Measurements from ENCODE around the gene PLPPR1. TPM values are rescaled to one million over a fixed set of nuclear protein-coding genes. Genes with fewer than 3 reads are reported as not detected.

The PLPPR1 gene
- polyA plus RNA-seq, 1 of the 3 experiments (the other 2 are of a cell fraction) = not detected

DNA sequence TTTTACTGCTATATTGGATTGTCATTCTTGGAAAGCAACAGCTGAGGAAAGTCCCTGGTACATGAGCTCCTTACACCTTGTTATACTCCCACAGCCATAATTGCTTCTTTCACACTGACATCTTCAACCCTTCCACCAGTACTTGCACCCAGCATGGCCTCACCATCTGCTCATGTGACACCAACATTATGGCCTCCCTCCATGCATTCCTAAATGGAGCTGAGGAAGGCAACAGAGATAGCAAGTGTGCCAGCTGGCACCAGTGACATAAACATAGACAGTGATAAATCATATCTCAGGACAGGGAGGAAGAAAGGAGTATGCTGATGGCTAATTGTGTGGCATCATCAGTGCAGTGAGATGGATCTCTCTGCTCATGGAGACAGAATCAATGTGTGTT, 236.7 kb downstream of the PLPPR1 start:
- no peak for DNase-seq
- Histone ChIP-seq H3K79me2 (ENCODE audit: insufficient read depth) (no peaks in the 10 kb centered on the region), H2AFZ (ENCODE audit: low read depth) (no peak overlapping the region), H3K4me2 (no peak overlapping the region), H3K27me3 (ENCODE audit: insufficient read depth) (no peaks in the 10 kb centered on the region), H3K36me3 (replicated peaks in 1 of 2; ENCODE audit: control insufficient read depth in 1 of 2, insufficient read depth in 2 of 2, low read length in 1 of 2) (no peaks in the 10 kb centered on the region), H3K27ac (ENCODE audit: low read depth in 2 of 2, low read length in 1 of 2) (no peak overlapping the region), H3K9ac (no peak overlapping the region), H3F3A (replicated peaks; ENCODE audit: insufficient read depth) (no peaks in the 10 kb centered on the region), H4K20me1 (ENCODE audit: insufficient read depth) (no peaks in the 10 kb centered on the region), H3K4me1 (ENCODE audit: control insufficient read depth in 1 of 2, insufficient read depth in 2 of 2, low read depth in 1 of 2, low read length in 1 of 2) (no peaks in the 10 kb centered on the region), H3K4me3 (ENCODE audit: low read depth in 2 of 2, low read length in 1 of 2) (no peak overlapping the region), H3K9me3 (no peaks in the 10 kb centered on the region), H3K9me2 (no peaks in the 10 kb centered on the region)
- CTCF ChIA-PET = interaction anchor here (0.6 to 1.2 kb wide), 3 partner anchors 33 to 712 kb away, joined by 3 read pairs; no protein-coding TSS in a partner anchor
- TF ChIP-seq POLR2AphosphoS5 (IDR thresholded peaks at IDR 0.05; ENCODE audit: low read depth, low read length) = no peak
- no peak for TF ChIP-seq RXRA (IDR thresholded peaks at IDR 0.05; ENCODE audit: borderline replicate concordance, low read depth)
- TF ChIP-seq RCOR1 (IDR thresholded peaks at IDR 0.05; ENCODE audit: low read length) = no peak
- TF ChIP-seq GATA2 (CRISPR knock-in tag; IDR thresholded peaks at IDR 0.05) = no peak
- no peak for TF ChIP-seq EP300 (IDR thresholded peaks at IDR 0.05; ENCODE audit: borderline replicate concordance in 1 of 2, low read depth in 1 of 2, low read length in 1 of 2)
- TF ChIP-seq, protein P1, sequence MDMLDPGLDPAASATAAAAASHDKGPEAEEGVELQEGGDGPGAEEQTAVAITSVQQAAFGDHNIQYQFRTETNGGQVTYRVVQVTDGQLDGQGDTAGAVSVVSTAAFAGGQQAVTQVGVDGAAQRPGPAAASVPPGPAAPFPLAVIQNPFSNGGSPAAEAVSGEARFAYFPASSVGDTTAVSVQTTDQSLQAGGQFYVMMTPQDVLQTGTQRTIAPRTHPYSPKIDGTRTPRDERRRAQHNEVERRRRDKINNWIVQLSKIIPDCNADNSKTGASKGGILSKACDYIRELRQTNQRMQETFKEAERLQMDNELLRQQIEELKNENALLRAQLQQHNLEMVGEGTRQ (IDR thresholded peaks at IDR 0.05; ENCODE audit: borderline replicate concordance, low read depth, low read length) = no peak
- TF ChIP-seq MAX (IDR thresholded peaks at IDR 0.05; ENCODE audit: low read depth) = no peak
- no peak for TF ChIP-seq SMC3 (IDR thresholded peaks at IDR 0.05; ENCODE audit: low read depth, low read length)
- no peak for TF ChIP-seq ELF1 (IDR thresholded peaks at IDR 0.05)
- no peak for TF ChIP-seq YY1 (IDR thresholded peaks at IDR 0.05; ENCODE audit: low read depth)
- no peak for TF ChIP-seq USF1 (IDR thresholded peaks at IDR 0.05; ENCODE audit: borderline replicate concordance, low read depth)
- TF ChIP-seq NRF1 (IDR thresholded peaks at IDR 0.05; ENCODE audit: low read depth, low read length) = no peak
- no peak for TF ChIP-seq EZH2phosphoT487 (IDR thresholded peaks at IDR 0.05; ENCODE audit: borderline replicate concordance, low read depth)
- TF ChIP-seq JUND (IDR thresholded peaks at IDR 0.05) = no peak
- TF ChIP-seq TEAD4 (IDR thresholded peaks at IDR 0.05; ENCODE audit: borderline replicate concordance, insufficient read depth) = no peak
- TF ChIP-seq, protein P2, sequence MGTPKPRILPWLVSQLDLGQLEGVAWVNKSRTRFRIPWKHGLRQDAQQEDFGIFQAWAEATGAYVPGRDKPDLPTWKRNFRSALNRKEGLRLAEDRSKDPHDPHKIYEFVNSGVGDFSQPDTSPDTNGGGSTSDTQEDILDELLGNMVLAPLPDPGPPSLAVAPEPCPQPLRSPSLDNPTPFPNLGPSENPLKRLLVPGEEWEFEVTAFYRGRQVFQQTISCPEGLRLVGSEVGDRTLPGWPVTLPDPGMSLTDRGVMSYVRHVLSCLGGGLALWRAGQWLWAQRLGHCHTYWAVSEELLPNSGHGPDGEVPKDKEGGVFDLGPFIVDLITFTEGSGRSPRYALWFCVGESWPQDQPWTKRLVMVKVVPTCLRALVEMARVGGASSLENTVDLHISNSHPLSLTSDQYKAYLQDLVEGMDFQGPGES (IDR thresholded peaks at IDR 0.05; ENCODE audit: low read depth, low read length) = no peak
- no peak for TF ChIP-seq FOXM1 (IDR thresholded peaks at IDR 0.05; ENCODE audit: low read depth)
- POLR2A ChIA-PET = no interaction called here
